H9 (cell line): ENCODE data around the gene GAS2. TPM values are rescaled to one million over a fixed set of nuclear protein-coding genes. Genes with fewer than 3 reads are reported as not detected.

ENCODE experiments used
- DNase-seq: peaks from one replicate; pipeline ENCODE4 v3.0.0-alpha.2; 2017
- H2AFZ ChIP-seq: one replicate; pipeline ENCODE4 v1.6.1; 2013; ENCODE audit warnings: mild to moderate bottlenecking, low read length, control low read depth, moderate library complexity
- H2AK5ac ChIP-seq: 2 replicates; pipeline ENCODE4 v1.6.1; 2013; ENCODE audit warnings: low read length, control low read depth, mixed read lengths; ENCODE audit not compliant: insufficient read length
- H2BK120ac ChIP-seq: one replicate; pipeline ENCODE4 v1.6.1; 2013; ENCODE audit warnings: low read depth, mild to moderate bottlenecking, low read length, control low read depth, inconsistent platforms; ENCODE audit not compliant: poor library complexity, severe bottlenecking
- H2BK12ac ChIP-seq: 2 replicates; pipeline ENCODE4 v1.6.1; 2013; ENCODE audit warnings: low read length, control low read depth, mixed read lengths, low read depth; ENCODE audit not compliant: insufficient read length
- H2BK15ac ChIP-seq: 2 replicates; pipeline ENCODE4 v1.6.1; 2013; ENCODE audit warnings: low read depth, low read length, control low read depth
- H2BK20ac ChIP-seq: one replicate; pipeline ENCODE4 v1.6.1; 2013; ENCODE audit warnings: low read depth, mild to moderate bottlenecking, low read length, control low read depth, inconsistent platforms; ENCODE audit not compliant: poor library complexity, severe bottlenecking
- H2BK5ac ChIP-seq: 2 replicates; pipeline ENCODE4 v1.6.1; 2013; ENCODE audit warnings: low read length, control low read depth, mixed read lengths; ENCODE audit not compliant: insufficient read length
- H3K14ac ChIP-seq: 2 replicates; pipeline ENCODE4 v1.6.1; 2013; ENCODE audit warnings: low read length, control low read depth; ENCODE audit not compliant: insufficient read depth
- H3K18ac ChIP-seq: 2 replicates; pipeline ENCODE4 v1.6.1; 2013; ENCODE audit warnings: low read depth, mild to moderate bottlenecking, mixed read lengths, low read length, control low read depth; ENCODE audit not compliant: insufficient read length
- H3K23ac ChIP-seq: 2 replicates; pipeline ENCODE4 v1.6.1; 2013; ENCODE audit warnings: low read length, control low read depth, mixed read lengths, low read depth; ENCODE audit not compliant: insufficient read length
- H3K23me2 ChIP-seq: 2 replicates; pipeline ENCODE4 v1.6.1; 2013; ENCODE audit warnings: low read depth, mild to moderate bottlenecking, mixed read lengths, low read length, control low read depth; ENCODE audit not compliant: insufficient read length, poor library complexity, severe bottlenecking
- H3K27ac ChIP-seq: 2 replicates; pipeline ENCODE4 v1.5.1; 2013; ENCODE audit warnings: low read length, control low read depth, mixed read lengths, low read depth; ENCODE audit not compliant: insufficient read length
- H3K27me3 ChIP-seq: 2 replicates; pipeline ENCODE4 v1.6.1; 2013; ENCODE audit warnings: low read length, control low read depth, inconsistent platforms; ENCODE audit not compliant: insufficient read depth
- H3K4ac ChIP-seq: 2 replicates; pipeline ENCODE4 v1.6.1; 2013; ENCODE audit warnings: low read depth, mild to moderate bottlenecking, control low read depth, inconsistent platforms, low read length, moderate library complexity
- H3K4me1 ChIP-seq: 2 replicates; pipeline ENCODE4 v1.6.1; 2013; ENCODE audit warnings: low read length, control low read depth, inconsistent platforms; ENCODE audit not compliant: insufficient read depth
- H3K4me2 ChIP-seq: 2 replicates; pipeline ENCODE4 v1.6.1; 2013; ENCODE audit warnings: low read length, control low read depth, mixed read lengths; ENCODE audit not compliant: insufficient read length, insufficient read depth
- H3K56ac ChIP-seq: 2 replicates; pipeline ENCODE4 v1.6.1; 2013; ENCODE audit warnings: low read depth, mild to moderate bottlenecking, mixed read lengths, low read length, control low read depth; ENCODE audit not compliant: insufficient read length
- H3K79me1 ChIP-seq: 2 replicates; pipeline ENCODE4 v1.6.1; 2013; ENCODE audit warnings: low read depth, mild to moderate bottlenecking, moderate library complexity, low read length, control low read depth, inconsistent platforms; ENCODE audit not compliant: insufficient read depth, poor library complexity, severe bottlenecking
- H3K79me2 ChIP-seq: 2 replicates; pipeline ENCODE4 v1.6.1; 2013; ENCODE audit warnings: low read length, control low read depth, inconsistent platforms; ENCODE audit not compliant: insufficient read depth
- H3K9ac ChIP-seq: 2 replicates; pipeline ENCODE4 v1.6.1; 2013; ENCODE audit warnings: low read length, control low read depth, mixed read lengths; ENCODE audit not compliant: insufficient read length; ENCODE audit errors: extremely low read depth
- H3K9me3 ChIP-seq: one replicate; pipeline ENCODE4 v1.6.1; 2013; ENCODE audit warnings: low read depth, low read length, inconsistent platforms; ENCODE audit not compliant: control insufficient read depth
- H3T11ph ChIP-seq: one replicate; pipeline ENCODE4 v1.6.1; 2013; ENCODE audit warnings: mild to moderate bottlenecking, low read length, control low read depth, inconsistent platforms
- H4K20me1 ChIP-seq: one replicate; pipeline ENCODE4 v1.6.1; 2013; ENCODE audit not compliant: control insufficient read depth, insufficient read length, insufficient read depth
- H4K5ac ChIP-seq: 2 replicates; pipeline ENCODE4 v1.6.1; 2013; ENCODE audit warnings: low read depth, mild to moderate bottlenecking, mixed read lengths, low read length, control low read depth; ENCODE audit not compliant: insufficient read length
- H4K8ac ChIP-seq: replicated peaks from 2 replicates; pipeline ENCODE4 v1.6.1; 2013; ENCODE audit warnings: low read length, control low read depth, mixed read lengths, low read depth; ENCODE audit not compliant: insufficient read length
- H4K91ac ChIP-seq: 2 replicates; pipeline ENCODE4 v1.6.1; 2013; ENCODE audit warnings: low read depth, mild to moderate bottlenecking, moderate library complexity, mixed read lengths, low read length, control low read depth; ENCODE audit not compliant: insufficient read length
- H3K27ac Mint-ChIP-seq, 3 experiments: 2 replicates in 2 of 3; 3 replicates in 1 of 3; pipeline ENCODE4 v1.8.0; 2020 to 2021; ENCODE audit warnings: mixed read lengths in 3 of 3, mild to moderate bottlenecking in 1 of 3, moderate library complexity in 1 of 3
- H3K27me3 Mint-ChIP-seq: 2 replicates; pipeline ENCODE4 v1.8.0; 2021; ENCODE audit warnings: low read depth, mild to moderate bottlenecking, moderate library complexity, mixed read lengths
- H3K36me3 Mint-ChIP-seq, 3 experiments: 2 replicates in 2 of 3; 3 replicates in 1 of 3; pipeline ENCODE4 v1.8.0; 2020 to 2021; ENCODE audit warnings: low read depth in 3 of 3, mixed read lengths in 3 of 3; ENCODE audit not compliant: insufficient read depth in 1 of 3
- H3K4me1 Mint-ChIP-seq, 2 experiments: 2 replicates each; pipeline ENCODE4 v1.8.0; 2020; ENCODE audit warnings: mixed read lengths in 2 of 2
- H3K4me3 Mint-ChIP-seq, 2 experiments: 2 replicates in 1 of 2; 3 replicates in 1 of 2; pipeline ENCODE4 v1.8.0; 2020 to 2021; ENCODE audit warnings: mild to moderate bottlenecking in 2 of 2, mixed read lengths in 2 of 2, moderate library complexity in 1 of 2
- H3K9me3 Mint-ChIP-seq, 2 experiments: 2 replicates in 1 of 2; 3 replicates in 1 of 2; pipeline ENCODE4 v1.8.0; 2020; ENCODE audit warnings: mild to moderate bottlenecking in 2 of 2, mixed read lengths in 2 of 2, moderate library complexity in 1 of 2
- WGBS: extraction: QIAGEN DNeasy Blood & Tissue Kit; methylation state at CpG from one replicate; pipeline ENCODE4 v1.1.7; 2013; ENCODE audit warnings: missing lambda C conversion rate, low lambda C conversion rate, mixed read lengths; ENCODE audit not compliant: insufficient read length; ENCODE audit errors: extremely low coverage; 5-methylcytosine and 5-hydroxymethylcytosine counted together
- total RNA-seq: library from RNA; stranded (reverse); gene quantifications from 2 replicates; pipeline ENCODE4 v1.2.1, GENCODE V29; 2021
- TF ChIP-seq, protein P1 (sequence below): fragments of 200-600 bp; sonication (generic); conservative IDR thresholded peaks from 3 replicates; pipeline ENCODE4 v1.8.0; 2021; ENCODE audit warnings: antibody characterized with exemption, mild to moderate bottlenecking

The GAS2 gene
- total RNA-seq, 1 experiment from 2014 or later = 1.7 TPM

DNA sequence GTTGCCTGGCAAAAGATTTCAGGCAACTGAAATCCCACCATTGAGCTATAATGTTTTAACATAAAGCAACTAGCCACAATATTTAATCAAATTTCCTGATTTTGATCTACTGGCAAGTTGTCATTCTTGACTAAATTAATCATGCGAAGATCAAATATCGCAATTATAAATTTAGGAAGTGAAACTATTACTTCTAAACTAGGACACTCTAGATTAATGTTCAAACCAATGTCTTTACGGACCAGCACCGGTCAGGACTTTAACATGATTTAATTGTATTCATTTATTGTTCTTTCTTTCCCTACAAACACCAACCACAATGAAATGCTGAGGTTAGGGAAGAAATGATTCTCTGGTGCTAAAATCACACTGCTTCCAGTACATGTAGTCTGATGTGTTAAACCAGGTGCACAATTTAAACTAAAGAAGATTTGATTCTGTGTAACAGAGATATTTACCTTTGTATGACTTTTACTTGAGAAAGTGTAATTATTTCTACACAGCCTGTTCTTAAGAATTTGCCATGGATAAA lies 14.9 kb downstream of the GAS2 start:
- TF ChIP-seq, protein P1, sequence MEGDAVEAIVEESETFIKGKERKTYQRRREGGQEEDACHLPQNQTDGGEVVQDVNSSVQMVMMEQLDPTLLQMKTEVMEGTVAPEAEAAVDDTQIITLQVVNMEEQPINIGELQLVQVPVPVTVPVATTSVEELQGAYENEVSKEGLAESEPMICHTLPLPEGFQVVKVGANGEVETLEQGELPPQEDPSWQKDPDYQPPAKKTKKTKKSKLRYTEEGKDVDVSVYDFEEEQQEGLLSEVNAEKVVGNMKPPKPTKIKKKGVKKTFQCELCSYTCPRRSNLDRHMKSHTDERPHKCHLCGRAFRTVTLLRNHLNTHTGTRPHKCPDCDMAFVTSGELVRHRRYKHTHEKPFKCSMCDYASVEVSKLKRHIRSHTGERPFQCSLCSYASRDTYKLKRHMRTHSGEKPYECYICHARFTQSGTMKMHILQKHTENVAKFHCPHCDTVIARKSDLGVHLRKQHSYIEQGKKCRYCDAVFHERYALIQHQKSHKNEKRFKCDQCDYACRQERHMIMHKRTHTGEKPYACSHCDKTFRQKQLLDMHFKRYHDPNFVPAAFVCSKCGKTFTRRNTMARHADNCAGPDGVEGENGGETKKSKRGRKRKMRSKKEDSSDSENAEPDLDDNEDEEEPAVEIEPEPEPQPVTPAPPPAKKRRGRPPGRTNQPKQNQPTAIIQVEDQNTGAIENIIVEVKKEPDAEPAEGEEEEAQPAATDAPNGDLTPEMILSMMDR = no peak
- no peak overlapping the region for H3K4me2 ChIP-seq
- H3K4me1 Mint-ChIP-seq = peaks cover 0 to 5% of the 10 kb centered on the region in 2 experiments; a peak in 2 of 4 replicates
- WGBS = no CpG with 5 or more reads among the region's 4 CpGs
- no peak overlapping the region for H4K8ac ChIP-seq
- H2AK5ac ChIP-seq = no peak overlapping the region
- no peak overlapping the region for H4K91ac ChIP-seq
- no peak overlapping the region for H2BK5ac ChIP-seq
- no peaks in the 10 kb centered on the region for H3K27me3 Mint-ChIP-seq
- no peak overlapping the region for H3K27ac ChIP-seq
- H2BK15ac ChIP-seq = no peak overlapping the region
- H3K27me3 ChIP-seq = no peaks in the 10 kb centered on the region
- H3K23ac ChIP-seq = no peak overlapping the region
- no peaks in the 10 kb centered on the region for H3K23me2 ChIP-seq
- H3K9ac ChIP-seq = no peak overlapping the region
- no peaks in the 10 kb centered on the region for H3K36me3 Mint-ChIP-seq
- H3K9me3 ChIP-seq = no peaks in the 10 kb centered on the region
- H2BK120ac ChIP-seq = no peak overlapping the region
- H3K4me1 ChIP-seq = no peaks in the 10 kb centered on the region
- no peak overlapping the region for H3T11ph ChIP-seq
- no peak overlapping the region for H3K14ac ChIP-seq
- H2AFZ ChIP-seq = no peak overlapping the region
- H2BK20ac ChIP-seq = no peak overlapping the region
- no peak overlapping the region for H3K56ac ChIP-seq
- no peak overlapping the region for H3K18ac ChIP-seq
- H4K20me1 ChIP-seq = no peaks in the 10 kb centered on the region
- H3K27ac Mint-ChIP-seq = no peak overlapping the region
- H3K4ac ChIP-seq = no peak overlapping the region
- no peaks in the 10 kb centered on the region for H3K79me1 ChIP-seq
- H3K9me3 Mint-ChIP-seq = no peaks in the 10 kb centered on the region
- no peak overlapping the region for H3K4me3 Mint-ChIP-seq
- no peak overlapping the region for H2BK12ac ChIP-seq
- H4K5ac ChIP-seq = no peak overlapping the region
- no peaks in the 10 kb centered on the region for H3K79me2 ChIP-seq
- no peak for DNase-seq
